GM21515 (cell line): ENCODE results near the gene F13A1.
A peak's percentile ranks its signal among the peaks of the same experiment; 100 is the strongest.

Experiments used
- ATAC-seq: cut with Tn5 transposase; IDR thresholded peaks from one replicate; pipeline ENCODE4 v1.9.1; 2021; ENCODE audit not compliant: unreplicated experiment

The F13A1 gene

GRCh38 chr6:6319952-6320811, at the start of gene F13A1:
TSS of gene F13A1 (minus strand) at chr6:6320662. CDS start at chr6:6318664, 1,998 bp downstream.
- ATAC-seq, result no peak

- no peak for ATAC-seq
Measured at GRCh38 chr6:6368684-6369052, 48.2 kb upstream of the F13A1 start.

- no peak for ATAC-seq
Measured at GRCh38 chr6:6368040-6368683, 47.7 kb upstream of the F13A1 start.

- no peak for ATAC-seq
Measured at GRCh38 chr6:6366803-6367202, 46.3 kb upstream of the F13A1 start.

- ATAC-seq, result no peak
Measured at GRCh38 chr6:6365242-6365641, 44.8 kb upstream of the F13A1 start.

GRCh38 chr6:6362056-6362840, 41.8 kb upstream of the F13A1 start:
- ATAC-seq, result no peak

GRCh38 chr6:6357530-6357929, 37.1 kb upstream of the F13A1 start:
- no peak for ATAC-seq

- no peak for ATAC-seq
Measured at GRCh38 chr6:6357032-6357431, 36.6 kb upstream of the F13A1 start.

GRCh38 chr6:6352772-6353171, 32.3 kb upstream of the F13A1 start:
- ATAC-seq, result no peak

GRCh38 chr6:6351511-6352025, 31.1 kb upstream of the F13A1 start:
- no peak for ATAC-seq

- ATAC-seq, result no peak
Measured at GRCh38 chr6:6350696-6351095, 30.2 kb upstream of the F13A1 start.

- ATAC-seq, result no peak
Measured at GRCh38 chr6:6348256-6348655, 27.8 kb upstream of the F13A1 start.

GRCh38 chr6:6346427-6347023, 26.1 kb upstream of the F13A1 start:
- no peak for ATAC-seq

GRCh38 chr6:6333501-6333900, 13.0 kb upstream of the F13A1 start:
- ATAC-seq, result no peak

GRCh38 chr6:6332811-6333244, 12.4 kb upstream of the F13A1 start:
- ATAC-seq, result peak; percentile 32

- ATAC-seq, result peak; percentile 87
Measured at GRCh38 chr6:6331946-6332601, 11.6 kb upstream of the F13A1 start.

GRCh38 chr6:6331393-6331792, 10.9 kb upstream of the F13A1 start:
- peak; percentile 53 for ATAC-seq

GRCh38 chr6:6330407-6330806, 9.9 kb upstream of the F13A1 start:
- no peak for ATAC-seq

- no peak for ATAC-seq
Measured at GRCh38 chr6:6328451-6328850, 8.0 kb upstream of the F13A1 start.

GRCh38 chr6:6323352-6323751, 2.9 kb upstream of the F13A1 start:
- ATAC-seq, result no peak
